HEK293 (cell line): ENCODE data around the gene BTBD10.

Experiments
- KLF16 ChIP-seq: fragments of 450-650 bp; formaldehyde crosslinking; IDR thresholded peaks from 2 replicates; pipeline ENCODE4 v1.5.1; 2017; ENCODE audit warnings: missing biosample characterization, missing genetic modification characterization
- SP7 ChIP-seq: fragments of 450-650 bp; formaldehyde crosslinking; IDR thresholded peaks from 2 replicates; pipeline ENCODE4 v1.5.1; 2016; ENCODE audit warnings: missing biosample characterization, missing genetic modification characterization
- ZNF274 ChIP-seq, 2 experiments: fragments of 200-500 bp in 1 of 2; fragments of 450-650 bp in 1 of 2; sonication (Bioruptor generic) in 1 of 2; formaldehyde crosslinking in 1 of 2; IDR thresholded peaks; 2 replicates each; pipeline versions ENCODE4 v1.5.1 to v1.6.1; 2014 to 2016; ENCODE audit warnings: borderline replicate concordance in 1 of 2, inconsistent platforms in 1 of 2, low read length in 1 of 2, missing biosample characterization in 1 of 2, missing genetic modification characterization in 1 of 2
- ZNF433 ChIP-seq: fragments of 450-650 bp; formaldehyde crosslinking; IDR thresholded peaks from 2 replicates; pipeline ENCODE4 v1.5.1; 2016; ENCODE audit warnings: missing biosample characterization, missing genetic modification characterization, low read depth
- ZNF623 ChIP-seq: fragments of 450-650 bp; formaldehyde crosslinking; IDR thresholded peaks from 2 replicates; pipeline ENCODE4 v1.5.1; 2016; ENCODE audit warnings: missing biosample characterization, missing genetic modification characterization
- ZNF624 ChIP-seq: fragments of 450-650 bp; formaldehyde crosslinking; IDR thresholded peaks from 2 replicates; pipeline ENCODE4 v1.5.1; 2017; ENCODE audit warnings: missing biosample characterization, missing genetic modification characterization
- ZNF777 ChIP-seq: fragments of 450-650 bp; formaldehyde crosslinking; IDR thresholded peaks from 2 replicates; pipeline ENCODE4 v1.5.1; 2017; ENCODE audit warnings: missing biosample characterization, missing genetic modification characterization, borderline replicate concordance
- TF ChIP-seq, protein P1 (sequence below): fragments of 450-650 bp; formaldehyde crosslinking; IDR thresholded peaks from 2 replicates; pipeline ENCODE4 v1.5.1; 2016; ENCODE audit warnings: missing biosample characterization, missing genetic modification characterization
- TF ChIP-seq, protein P2 (sequence below): fragments of 450-650 bp; formaldehyde crosslinking; conservative IDR thresholded peaks from 2 replicates; pipeline ENCODE4 v1.5.1; 2016; ENCODE audit warnings: low read depth, missing biosample characterization, missing genetic modification characterization
- TF ChIP-seq, protein P3 (sequence below): sonication (generic); formaldehyde crosslinking; IDR thresholded peaks from 2 replicates; pipeline ENCODE4 v1.8.1; 2022; ENCODE audit warnings: mild to moderate bottlenecking, moderate library complexity, missing genetic modification reagents

DNA sequence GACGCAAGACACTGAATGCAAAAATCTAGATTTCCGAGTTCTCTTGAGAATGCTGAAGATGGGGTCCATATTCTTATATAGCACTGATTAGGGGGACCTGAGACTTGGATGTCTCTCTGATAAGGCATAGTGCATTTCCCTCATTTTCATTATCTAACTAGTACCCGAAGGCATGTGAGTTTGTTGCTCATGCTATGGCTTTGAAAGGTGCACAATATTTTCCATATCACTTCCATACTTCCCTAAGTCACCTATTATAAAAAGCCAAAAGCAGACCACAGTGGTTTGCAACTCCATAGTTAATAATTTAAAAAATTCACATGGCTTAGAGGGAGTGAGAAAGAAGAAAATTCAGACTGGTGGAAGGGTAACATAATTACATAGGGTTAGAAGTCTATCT lies 1.7 kb downstream of the BTBD10 start:
- TF ChIP-seq, protein P1, sequence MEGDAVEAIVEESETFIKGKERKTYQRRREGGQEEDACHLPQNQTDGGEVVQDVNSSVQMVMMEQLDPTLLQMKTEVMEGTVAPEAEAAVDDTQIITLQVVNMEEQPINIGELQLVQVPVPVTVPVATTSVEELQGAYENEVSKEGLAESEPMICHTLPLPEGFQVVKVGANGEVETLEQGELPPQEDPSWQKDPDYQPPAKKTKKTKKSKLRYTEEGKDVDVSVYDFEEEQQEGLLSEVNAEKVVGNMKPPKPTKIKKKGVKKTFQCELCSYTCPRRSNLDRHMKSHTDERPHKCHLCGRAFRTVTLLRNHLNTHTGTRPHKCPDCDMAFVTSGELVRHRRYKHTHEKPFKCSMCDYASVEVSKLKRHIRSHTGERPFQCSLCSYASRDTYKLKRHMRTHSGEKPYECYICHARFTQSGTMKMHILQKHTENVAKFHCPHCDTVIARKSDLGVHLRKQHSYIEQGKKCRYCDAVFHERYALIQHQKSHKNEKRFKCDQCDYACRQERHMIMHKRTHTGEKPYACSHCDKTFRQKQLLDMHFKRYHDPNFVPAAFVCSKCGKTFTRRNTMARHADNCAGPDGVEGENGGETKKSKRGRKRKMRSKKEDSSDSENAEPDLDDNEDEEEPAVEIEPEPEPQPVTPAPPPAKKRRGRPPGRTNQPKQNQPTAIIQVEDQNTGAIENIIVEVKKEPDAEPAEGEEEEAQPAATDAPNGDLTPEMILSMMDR (tag by site-specific recombination) = no peak
- TF ChIP-seq ZNF624 (tag by site-specific recombination) (no peak), ZNF623 (no peak), ZNF433 (tag by site-specific recombination) (no peak), KLF16 (tag by site-specific recombination) (no peak), ZNF777 (tag by site-specific recombination) (no peak), SP7 (tag by site-specific recombination) (no peak), ZNF274 (IDR thresholded peaks at IDR 0.05; ENCODE audit: low read length) (no peak), ZNF274 (tag by site-specific recombination; IDR thresholded peaks at IDR 0.05; ENCODE audit: borderline replicate concordance) (no peak)
- TF ChIP-seq, protein P2, sequence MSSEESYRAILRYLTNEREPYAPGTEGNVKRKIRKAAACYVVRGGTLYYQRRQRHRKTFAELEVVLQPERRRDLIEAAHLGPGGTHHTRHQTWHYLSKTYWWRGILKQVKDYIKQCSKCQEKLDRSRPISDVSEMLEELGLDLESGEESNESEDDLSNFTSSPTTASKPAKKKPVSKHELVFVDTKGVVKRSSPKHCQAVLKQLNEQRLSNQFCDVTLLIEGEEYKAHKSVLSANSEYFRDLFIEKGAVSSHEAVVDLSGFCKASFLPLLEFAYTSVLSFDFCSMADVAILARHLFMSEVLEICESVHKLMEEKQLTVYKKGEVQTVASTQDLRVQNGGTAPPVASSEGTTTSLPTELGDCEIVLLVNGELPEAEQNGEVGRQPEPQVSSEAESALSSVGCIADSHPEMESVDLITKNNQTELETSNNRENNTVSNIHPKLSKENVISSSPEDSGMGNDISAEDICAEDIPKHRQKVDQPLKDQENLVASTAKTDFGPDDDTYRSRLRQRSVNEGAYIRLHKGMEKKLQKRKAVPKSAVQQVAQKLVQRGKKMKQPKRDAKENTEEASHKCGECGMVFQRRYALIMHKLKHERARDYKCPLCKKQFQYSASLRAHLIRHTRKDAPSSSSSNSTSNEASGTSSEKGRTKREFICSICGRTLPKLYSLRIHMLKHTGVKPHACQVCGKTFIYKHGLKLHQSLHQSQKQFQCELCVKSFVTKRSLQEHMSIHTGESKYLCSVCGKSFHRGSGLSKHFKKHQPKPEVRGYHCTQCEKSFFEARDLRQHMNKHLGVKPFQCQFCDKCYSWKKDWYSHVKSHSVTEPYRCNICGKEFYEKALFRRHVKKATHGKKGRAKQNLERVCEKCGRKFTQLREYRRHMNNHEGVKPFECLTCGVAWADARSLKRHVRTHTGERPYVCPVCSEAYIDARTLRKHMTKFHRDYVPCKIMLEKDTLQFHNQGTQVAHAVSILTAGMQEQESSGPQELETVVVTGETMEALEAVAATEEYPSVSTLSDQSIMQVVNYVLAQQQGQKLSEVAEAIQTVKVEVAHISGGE = no peak
- TF ChIP-seq, protein P3, sequence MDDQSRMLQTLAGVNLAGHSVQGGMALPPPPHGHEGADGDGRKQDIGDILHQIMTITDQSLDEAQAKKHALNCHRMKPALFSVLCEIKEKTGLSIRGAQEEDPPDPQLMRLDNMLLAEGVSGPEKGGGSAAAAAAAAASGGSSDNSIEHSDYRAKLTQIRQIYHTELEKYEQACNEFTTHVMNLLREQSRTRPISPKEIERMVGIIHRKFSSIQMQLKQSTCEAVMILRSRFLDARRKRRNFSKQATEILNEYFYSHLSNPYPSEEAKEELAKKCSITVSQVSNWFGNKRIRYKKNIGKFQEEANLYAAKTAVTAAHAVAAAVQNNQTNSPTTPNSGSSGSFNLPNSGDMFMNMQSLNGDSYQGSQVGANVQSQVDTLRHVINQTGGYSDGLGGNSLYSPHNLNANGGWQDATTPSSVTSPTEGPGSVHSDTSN (CRISPR knock-in tag) = no peak
